H4 (cell line): ENCODE measurements around the gene METTL4. TPM values are rescaled to one million over a fixed set of nuclear protein-coding genes. Genes with fewer than 3 reads are reported as not detected.
A peak's percentile ranks its signal among the peaks of the same experiment; 100 is the strongest.
"Not testable (repeated sequence)": the region's sequence is repeated elsewhere in the genome, so short reads cannot be mapped to it uniquely, and the experiment has no call there.

ENCODE experiments used
- DNase-seq: peaks from one replicate; pipeline ENCODE4 v3.0.0-alpha.2; 2015; ENCODE audit warnings: low spot score
- total RNA-seq: library from RNA; depleted of rRNA; stranded (reverse); fragments of >200 nt; shearing (Covaris generic); gene quantifications from 2 replicates; pipeline ENCODE4 v1.2.3, GENCODE V29; 2014

The METTL4 gene
- total RNA-seq, 1 experiment from 2014 or later, result 9.7 TPM

DNA sequence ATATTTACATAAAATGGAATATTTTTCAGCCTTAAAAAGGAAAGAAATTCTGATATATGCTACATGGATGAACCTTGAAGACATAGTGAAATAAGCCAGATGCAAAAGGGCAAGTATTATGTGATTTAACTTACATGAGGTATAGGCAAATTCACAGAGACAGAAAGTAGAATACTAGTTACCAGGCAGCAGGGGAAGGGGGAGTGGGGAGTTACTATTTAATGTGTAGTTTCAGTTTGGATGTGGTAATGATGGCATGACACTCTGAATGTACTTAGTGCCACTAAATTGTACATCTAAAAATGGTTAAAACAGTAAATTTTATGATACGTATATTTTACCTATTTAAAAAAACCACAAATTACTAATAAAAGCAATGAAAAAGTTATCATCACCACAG, 12.1 kb downstream of the METTL4 start:
- no peak for DNase-seq

DNA sequence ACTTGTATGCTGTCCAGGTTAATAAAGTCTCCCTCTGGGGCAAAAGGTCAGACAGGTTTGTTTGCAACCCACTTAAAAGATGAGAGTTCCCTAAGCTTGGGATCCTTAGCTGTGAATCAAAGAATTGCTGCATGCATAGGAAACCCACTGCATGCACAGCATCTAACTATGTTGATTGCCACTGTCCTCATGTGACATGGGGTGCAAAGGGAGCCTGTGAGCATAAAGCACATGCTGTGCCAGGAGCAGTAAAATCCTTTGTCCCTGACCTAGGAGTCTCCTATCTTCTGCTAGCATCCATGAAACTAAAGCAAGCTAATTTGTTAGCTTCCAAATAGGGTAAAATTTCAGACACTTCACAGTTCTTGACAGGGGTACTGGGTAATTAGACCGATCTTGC, 13.8 kb downstream of the METTL4 start:
- no peak for DNase-seq

DNA sequence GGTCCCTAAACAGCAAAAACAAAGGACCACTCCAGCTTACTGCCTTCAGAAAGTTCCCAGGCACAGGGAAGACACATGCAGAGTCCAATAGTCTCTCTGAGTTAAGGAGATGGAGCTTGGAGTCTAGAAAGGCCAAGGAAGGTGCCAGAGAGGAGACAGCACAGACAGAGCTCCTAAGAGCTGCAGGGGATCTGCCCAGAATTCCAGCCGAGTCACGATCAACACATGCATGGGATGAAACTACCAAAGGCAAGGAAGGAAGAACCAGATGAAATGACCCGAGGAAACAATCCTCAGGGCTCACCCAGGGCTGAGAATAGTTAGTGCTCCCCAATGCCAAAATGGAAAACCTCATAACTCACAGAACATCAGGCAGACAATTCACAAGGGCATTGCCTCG, 15.4 kb downstream of the METTL4 start:
- no peak for DNase-seq

- DNase-seq, result no peak
These were observed 16.6 kb downstream of the METTL4 start for GRCh38 chr18:2554696-2555095.

- DNase-seq, result no peak
These were observed 19.9 kb downstream of the METTL4 start for GRCh38 chr18:2551425-2551824.

- no peak for DNase-seq
These were observed 21.8 kb downstream of the METTL4 start for GRCh38 chr18:2549462-2549861.

GRCh38 chr18:2547477-2548087, 23.7 kb downstream of the METTL4 start:
- peak; percentile 54 for DNase-seq

GRCh38 chr18:2545155-2545554, 26.1 kb downstream of the METTL4 start:
- DNase-seq, result no peak

DNA sequence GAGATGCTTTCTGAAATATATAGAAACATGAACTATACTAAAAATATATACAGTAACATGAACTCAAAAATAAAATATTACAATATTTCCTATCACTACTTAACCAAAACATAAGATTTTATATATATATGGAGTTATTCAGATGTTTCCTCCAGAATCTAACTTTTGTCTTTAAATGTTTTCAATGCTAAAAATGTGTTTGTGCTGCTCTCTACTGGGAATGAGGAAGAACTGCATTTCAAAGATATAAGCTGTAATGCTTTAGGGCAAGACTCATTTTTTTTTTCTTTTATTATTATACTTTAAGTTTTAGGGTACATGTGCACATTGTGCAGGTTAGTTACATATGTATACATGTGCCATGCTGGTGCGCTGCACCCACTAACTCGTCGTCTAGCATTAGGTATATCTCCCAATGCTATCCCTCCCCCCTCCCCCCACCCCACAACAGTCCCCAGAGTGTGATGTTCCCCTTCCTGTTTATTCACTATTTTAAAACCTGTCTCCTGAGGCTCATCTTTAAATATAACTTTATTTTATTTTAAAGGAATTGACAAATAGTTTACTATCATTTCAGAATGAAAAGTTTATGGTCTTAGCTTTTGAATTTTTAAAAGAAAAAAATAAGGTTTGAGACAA, 29.3 kb downstream of the METTL4 start:
- peak; percentile 47 for DNase-seq

DNA sequence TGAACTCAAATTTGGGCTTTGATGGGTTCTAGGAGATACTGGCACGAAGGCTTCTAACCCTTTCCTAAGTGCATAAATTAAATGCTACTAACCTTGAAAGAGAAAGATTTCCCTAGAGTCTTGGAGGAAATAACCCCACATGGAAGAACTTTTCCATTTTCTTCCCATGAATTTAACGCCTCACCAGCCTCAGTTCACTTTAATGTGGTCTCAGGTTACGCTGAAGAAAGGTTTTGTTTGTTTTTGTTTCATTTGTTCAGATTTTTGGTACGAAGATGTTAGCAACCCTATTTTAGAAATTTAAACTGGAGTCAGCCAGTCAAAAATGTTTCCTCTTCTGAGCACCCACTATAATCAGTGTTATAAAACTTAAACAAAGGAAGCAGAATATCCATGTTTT, 30.7 kb downstream of the METTL4 start:
- no peak for DNase-seq

GRCh38 chr18:2538844-2539243, 32.5 kb downstream of the METTL4 start:
- DNase-seq, result peak; percentile 69

GRCh38 chr18:2538236-2538635, 33.1 kb downstream of the METTL4 start:
- DNase-seq, result peak; percentile 54

DNA sequence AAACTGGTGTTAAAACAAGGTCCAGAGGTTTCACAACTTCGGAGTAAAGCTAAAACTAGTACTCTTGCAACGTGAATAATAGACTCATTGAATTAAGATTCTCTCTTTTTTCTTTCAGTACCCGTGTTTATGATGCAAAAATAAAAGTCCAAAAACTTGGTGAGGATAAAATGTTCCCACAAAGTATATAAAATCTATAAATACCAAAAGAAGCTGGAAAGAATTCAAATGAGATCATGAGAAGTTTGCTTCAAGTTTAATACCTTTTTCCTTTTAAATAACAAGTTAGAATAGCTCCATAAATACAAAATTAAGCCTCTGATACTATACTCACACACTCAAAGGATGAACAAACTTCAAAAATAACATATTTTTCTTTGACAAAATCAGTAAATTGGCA, 34.0 kb downstream of the METTL4 start:
- no peak for DNase-seq

DNA sequence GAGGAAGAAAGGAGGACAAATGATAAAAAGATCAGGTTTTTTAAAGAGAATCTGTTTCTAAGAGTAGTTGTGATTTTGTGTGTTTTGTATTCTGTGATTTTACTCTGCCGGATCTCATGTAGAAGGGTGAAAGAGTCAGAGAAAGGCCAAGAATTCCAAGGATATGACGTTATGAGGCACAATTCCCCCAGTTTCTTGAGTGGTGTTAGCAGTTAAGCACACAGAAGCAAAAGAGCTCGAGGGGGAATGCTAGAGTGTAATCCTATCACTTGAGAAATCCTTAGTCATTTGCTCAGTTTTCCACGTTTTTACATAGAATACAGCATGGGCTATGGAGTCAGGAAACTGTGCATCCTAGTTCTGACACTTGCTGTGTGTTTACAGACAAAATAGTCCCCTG, 34.8 kb downstream of the METTL4 start:
- no peak for DNase-seq

DNA sequence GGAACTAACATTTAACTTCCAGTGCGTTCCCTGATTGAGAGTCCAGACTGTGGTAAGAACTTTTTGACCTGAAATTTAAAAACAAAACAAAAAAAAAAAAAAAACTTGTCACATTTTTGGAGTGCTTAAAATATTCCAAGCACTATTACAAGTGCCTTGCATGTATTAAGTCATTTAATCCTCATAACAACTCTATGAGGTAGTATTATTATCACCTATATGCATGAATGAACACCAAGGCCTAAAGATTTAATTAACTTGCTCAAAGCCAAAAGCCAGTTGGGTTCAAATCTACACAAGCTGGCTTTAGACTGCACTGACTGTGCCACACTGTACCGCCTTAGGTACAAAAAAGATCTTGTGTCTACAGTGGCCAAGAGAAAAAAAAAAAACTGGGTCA, 35.2 kb downstream of the METTL4 start:
- no peak for DNase-seq

DNA sequence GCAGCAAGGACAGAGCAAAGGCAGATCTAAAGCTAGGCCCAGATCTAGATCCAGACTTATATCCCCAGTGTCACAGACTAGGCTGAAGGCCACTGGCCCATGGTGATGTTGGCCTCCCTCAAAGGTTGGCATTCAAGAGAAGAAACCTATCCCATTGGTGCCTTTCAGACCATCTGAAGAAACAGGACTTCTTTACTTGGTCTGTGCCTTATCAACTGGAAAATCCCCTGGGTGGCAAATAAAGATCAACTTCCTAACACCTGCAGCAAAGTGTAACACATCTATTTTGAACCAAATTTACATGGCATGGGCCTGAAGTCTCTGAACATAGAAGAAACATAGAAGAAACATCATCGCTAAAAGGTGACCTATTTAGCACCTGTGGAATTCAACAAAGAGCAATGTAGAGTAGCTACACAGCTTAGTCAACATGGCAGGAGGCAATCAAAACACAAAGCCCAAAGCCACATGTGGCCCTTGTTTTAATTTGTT, 35.8 kb downstream of the METTL4 start:
- no peak for DNase-seq

DNA sequence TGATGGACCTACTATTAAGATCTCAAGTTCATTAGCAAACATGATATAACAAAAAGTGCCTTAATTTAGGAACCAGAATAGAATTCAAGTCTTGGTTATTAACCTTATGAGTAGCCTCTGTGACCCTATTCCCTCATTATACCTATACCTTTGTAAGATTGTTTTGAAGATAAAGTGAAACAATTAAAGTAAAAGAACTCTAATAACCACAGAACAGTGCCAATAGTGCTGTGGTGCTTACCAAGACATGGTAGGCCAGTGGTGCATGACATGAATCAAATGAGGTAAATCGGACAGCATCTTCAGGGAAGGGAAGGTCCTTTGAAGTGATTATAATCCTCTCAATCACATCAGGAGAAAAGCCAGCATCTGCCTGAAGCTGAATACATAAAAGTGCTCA, 36.4 kb downstream of the METTL4 start:
- no peak for DNase-seq

GRCh38 chr18:2532797-2533196, 38.5 kb downstream of the METTL4 start:
- DNase-seq, result no peak

GRCh38 chr18:2531751-2532150, 39.6 kb downstream of the METTL4 start:
- no peak for DNase-seq

- DNase-seq, result peak; percentile 8
These were observed 42.2 kb downstream of the METTL4 start for GRCh38 chr18:2529154-2529553.

GRCh38 chr18:2526329-2526728, 45.0 kb downstream of the METTL4 start:
- DNase-seq, result no peak

GRCh38 chr18:2524794-2525198, 46.5 kb downstream of the METTL4 start:
- not testable (repeated sequence) for DNase-seq

DNA sequence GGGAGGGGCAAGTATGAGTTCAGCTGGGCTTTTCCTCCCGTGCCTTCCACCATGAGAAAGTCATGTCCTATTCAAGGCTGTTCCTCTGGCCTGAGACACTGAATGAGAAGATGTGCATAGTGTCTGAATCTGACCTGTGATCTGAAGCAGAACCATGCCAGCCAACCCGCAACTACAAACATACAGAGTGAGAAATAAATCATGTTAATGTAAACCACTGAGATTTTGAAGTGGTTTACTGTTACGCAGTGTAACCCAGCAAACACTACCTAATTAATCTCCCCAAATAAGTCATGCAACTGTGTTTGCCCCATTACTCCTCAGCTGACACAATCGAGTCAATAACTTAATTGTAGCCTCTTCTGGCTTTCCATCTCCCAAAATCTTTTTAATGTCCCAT, 49.2 kb downstream of the METTL4 start:
- DNase-seq, result no peak

- DNase-seq, result no peak
These were observed 52.8 kb downstream of the METTL4 start for GRCh38 chr18:2518473-2518872.
